ENCODE results near the gene SLC2A9. TPM values are rescaled to one million over a fixed set of nuclear protein-coding genes. Genes with fewer than 3 reads are reported as not detected.

Gene SLC2A9
- total RNA-seq, 1 donor from 2014 or later: 0.72 TPM

GRCh38 chr4:10046471-10046870 is 25.2 kb upstream of the SLC2A9 start:
- no peak for DNase-seq (ENCODE audit: low read depth)

- DNase-seq (ENCODE audit: low read depth): no peak
Observed at GRCh38 chr4:10045481-10045880, 24.2 kb upstream of the SLC2A9 start.

GRCh38 chr4:10041036-10041435 is 19.7 kb upstream of the SLC2A9 start:
- DNase-seq (ENCODE audit: low read depth): no peak

DNA sequence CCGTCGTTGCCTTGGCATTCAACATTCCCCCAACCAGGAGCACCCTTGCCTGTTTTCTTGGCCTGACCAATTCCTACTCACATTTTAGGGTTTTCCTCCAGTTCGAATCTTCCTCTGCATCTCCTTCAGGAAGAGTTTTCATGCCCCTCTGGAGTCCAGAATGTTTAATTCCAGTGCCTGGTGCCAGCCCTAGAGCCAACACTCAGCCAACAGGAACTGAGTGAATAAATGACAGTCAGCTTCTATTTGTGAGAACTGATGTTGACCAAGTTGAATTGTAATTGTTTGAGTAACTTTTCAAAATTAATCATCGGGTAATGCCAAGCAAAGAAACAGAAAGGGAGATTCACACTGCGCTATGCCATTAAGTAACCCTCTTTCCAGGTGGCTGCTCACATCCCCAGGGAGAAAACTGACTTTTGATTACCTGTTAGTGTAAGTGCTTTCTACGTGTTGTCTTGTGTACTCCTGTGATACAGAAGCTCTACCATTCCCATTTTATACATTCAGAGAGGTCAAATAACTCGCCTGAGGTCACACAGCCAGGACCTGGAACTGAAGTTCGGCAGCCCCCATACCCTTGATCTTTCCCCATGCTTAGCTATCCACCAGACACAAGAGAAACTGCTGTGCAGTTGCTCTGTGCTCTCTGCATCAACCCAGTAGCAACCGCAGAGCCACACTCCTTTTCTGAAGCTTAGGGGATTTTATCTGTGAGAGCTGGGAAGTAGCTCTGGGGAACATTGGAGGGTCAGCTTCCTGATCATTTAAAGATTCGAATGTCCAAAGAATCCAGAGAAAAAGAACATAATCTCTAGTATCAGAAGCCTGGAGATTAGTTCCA is 19.0 kb upstream of the SLC2A9 start:
- DNase-seq (ENCODE audit: low read depth): no peak

GRCh38 chr4:10036807-10037342 is 15.6 kb upstream of the SLC2A9 start:
- no peak for DNase-seq (ENCODE audit: low read depth)

- no peak for DNase-seq (ENCODE audit: low read depth)
Observed at GRCh38 chr4:10035130-10035529, 13.8 kb upstream of the SLC2A9 start.

DNA sequence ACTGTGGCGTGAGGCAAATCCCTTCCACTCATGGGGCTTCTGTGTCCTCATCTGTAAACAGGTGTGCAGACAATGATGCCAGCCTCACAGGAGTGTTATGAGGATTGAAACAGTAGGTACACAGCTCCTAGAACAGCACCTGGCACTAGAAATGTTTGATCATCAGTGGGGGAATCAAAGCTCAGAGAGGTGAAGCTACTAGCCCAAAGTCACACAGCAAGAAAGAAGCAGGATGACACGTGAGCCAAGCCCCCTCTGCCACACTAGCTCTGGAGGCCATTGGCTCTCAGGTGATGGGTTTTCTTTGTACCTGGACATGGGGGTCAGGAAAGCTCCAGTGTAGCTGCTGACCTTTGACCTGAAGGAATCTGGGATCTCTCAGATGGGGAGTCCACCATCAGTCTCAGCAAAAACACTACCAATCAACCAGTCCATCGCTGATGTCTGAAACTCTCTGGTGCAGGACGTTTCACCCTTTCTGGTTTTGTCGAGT is 13.4 kb upstream of the SLC2A9 start:
- DNase-seq (ENCODE audit: low read depth): no peak

DNA sequence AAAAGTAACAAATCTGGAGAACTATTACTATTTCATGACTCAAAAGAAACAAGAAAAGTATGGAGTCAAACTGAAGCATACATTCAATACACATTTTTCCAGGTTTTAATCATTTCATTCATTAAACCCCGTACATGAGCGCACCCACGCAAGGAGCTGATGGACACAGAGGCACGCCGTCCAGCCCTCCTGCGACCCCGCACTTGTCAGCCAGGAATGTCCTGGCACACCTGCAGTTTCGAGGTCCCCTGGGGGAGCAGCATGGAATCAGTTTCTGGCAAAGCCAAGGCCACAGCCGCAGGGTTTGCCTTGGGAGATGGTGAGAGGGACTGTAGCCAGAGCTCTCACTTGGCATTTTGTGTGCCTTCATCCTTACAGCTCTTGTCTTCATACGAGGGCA is 12.8 kb upstream of the SLC2A9 start:
- no peak for DNase-seq (ENCODE audit: low read depth)

DNA sequence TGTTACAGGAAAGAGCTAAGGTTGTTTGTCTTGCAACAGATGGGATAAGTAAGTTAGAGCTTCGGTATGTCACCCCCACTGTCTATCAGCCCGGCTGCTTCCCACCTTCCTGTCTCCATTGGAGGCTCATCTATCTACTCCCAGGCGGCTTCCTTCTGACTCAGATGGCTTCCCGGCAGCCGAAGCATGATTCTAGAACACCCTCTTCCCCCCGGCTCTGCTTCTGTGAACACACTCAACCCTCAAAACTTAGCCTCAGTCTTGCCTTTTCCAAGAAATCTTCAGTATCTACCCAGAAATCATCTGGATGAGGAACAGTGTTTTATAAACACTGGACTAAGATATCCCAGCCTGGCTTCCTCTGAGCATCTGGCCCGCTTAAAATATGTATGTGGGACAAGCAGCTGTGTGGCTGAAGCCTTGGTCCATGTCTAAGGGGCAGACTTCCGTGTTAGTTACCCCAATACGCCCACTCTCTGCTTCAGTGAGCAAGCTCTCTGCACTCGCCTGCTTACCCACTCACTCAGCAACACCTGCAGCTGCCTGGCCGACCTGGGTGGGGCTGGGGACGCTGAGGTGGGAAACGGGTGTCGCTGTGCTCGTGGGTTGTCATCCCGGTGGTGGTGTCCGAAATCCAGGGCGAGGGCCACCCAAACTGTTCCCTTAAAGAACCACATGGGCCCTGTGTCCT is 12.0 kb upstream of the SLC2A9 start:
- DNase-seq (ENCODE audit: low read depth): peak; percentile 37

DNA sequence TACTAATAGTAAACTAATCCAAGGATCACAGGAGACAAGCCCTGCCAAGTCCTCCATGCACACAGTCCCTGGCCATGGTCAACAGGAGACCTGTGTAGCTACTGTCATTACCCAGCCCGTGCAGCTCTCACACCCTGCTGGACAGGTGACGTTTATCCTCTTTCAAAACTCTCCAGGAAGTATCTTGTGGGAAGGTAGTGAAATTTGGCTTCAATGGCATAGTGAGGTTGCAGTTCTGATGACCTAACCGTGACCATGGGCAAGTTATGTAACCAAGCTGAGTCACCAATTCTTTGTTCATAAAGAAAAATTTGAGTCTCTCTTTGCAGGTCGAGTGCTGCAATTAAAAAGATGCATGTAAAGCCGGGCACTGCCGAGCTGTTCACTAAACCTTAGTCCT is 11.3 kb upstream of the SLC2A9 start:
- DNase-seq (ENCODE audit: low read depth): peak; percentile 26

GRCh38 chr4:10031668-10032590 is 10.6 kb upstream of the SLC2A9 start:
- DNase-seq (ENCODE audit: low read depth): no peak

DNA sequence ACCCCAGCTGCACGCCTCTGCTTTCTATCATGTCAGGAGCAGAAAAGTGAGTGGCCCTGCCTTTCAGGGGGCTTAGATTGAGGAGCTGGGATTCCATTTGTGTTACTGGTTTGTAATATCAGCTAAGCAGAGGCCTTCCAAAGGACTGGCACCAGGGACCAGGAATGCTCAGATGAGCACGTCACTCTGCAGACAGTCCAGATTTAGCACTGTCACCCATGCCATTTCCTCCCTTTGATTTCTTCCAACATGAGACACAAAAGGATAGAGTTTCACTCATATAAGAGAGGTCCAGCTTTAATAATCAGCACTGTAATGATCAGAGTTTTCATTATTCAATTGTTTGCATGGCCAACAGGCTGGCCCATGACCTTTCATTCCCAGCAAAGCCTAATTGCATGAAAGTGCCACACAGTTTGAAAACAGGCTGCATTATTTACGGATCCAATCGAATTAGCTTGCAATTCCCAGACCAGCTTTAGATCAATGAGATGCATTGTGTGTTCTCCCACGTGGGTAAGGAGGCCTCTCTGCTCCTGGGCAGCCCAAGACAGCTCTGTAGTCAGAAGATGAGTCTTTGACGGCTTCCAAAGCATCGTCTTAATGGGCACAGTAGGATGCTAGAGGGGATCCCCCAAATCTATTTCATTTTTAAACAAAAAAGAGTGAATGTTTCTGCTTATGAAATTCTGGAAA is 9.8 kb upstream of the SLC2A9 start:
- peak; percentile 25 for DNase-seq (ENCODE audit: low read depth)

DNA sequence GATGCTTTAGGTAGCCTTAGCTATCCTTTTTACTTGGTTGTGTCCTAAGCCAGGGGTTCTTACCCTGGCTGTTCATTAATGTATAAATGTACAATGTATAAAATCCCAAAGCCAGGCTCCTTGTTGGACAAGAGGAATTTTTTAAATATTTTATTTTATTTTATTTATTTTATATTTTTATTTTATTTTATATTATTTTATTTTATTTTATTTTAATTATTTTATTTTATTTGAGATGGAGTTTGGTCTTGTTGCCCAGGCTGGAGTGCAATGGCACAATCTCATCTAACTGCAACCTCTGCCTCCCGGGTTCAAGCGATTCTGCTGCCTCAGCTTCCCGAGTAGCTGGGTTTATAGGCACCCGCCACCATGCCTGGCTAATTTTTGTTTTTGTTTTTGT is 8.1 kb upstream of the SLC2A9 start:
- DNase-seq (ENCODE audit: low read depth): no peak

- peak; percentile 37 for DNase-seq (ENCODE audit: low read depth)
Observed at GRCh38 chr4:10028910-10029309, 7.6 kb upstream of the SLC2A9 start.

GRCh38 chr4:10026485-10026884 is 5.2 kb upstream of the SLC2A9 start:
- DNase-seq (ENCODE audit: low read depth): peak; percentile 30

DNA sequence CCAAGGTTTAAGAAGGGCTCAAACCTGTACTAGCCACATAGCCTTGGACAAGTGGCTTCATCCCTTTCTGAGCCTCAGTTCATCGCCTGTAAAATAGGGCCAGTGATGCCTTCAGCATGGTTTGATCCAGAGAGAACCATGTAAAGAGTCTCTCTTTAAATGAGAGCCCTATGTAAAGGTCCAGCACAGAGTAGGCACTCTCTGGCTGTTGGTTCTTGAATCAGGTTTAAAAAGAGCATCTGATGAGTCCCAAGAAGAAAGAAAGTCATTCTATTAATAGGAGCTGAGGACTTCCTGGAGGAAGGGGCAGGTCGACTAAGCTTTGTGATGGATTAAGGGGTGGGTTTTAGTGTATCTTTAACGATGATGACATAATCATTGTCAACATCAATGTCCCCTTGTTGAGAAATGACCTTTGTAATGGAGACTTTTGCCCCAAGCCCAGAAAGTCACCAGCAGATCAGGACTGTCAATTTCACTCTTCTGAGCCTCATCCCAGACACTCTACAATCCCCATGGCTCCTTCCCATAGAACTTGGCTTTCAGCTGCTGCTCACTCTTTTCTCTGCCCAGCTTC is 4.0 kb upstream of the SLC2A9 start:
- no peak for DNase-seq (ENCODE audit: low read depth)

DNA sequence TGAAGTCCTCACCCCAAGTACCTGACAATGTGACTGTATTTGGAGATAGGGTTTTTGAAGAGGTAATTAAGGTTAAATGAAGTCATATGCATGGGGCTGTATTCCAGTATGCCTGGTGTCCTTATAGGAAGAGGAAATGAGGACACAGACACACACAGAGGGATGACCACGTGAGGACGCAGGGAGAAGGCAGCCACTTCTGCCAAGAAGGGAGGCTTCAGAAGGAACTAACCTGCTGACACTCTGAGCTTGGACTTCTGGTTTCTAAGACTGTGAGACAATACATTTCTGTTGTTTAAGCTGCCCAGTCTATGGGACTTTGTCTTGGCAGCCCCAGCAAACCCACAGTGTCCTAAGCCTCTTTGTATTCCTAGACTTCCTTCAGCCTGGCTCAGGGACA is 3.0 kb upstream of the SLC2A9 start:
- DNase-seq (ENCODE audit: low read depth): no peak

DNA sequence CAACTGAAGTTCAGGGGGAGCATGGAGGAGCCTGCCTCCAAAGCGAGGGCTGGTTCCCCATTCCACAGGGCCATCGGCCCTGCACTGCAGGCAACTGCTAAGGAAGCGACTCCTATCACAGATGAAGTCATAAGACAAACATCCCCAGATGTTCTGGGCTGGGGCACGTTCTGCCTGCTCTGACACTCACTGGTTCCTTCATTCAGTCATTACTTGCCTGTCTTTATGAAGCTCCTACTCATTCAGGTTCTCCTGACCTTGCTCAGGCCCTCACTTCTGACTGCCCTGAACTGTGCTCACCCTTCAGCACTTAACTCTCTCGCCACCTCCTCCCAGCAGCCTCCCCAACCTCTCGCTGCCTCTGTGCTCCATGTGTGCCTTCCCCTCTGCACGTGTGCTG is 2.5 kb upstream of the SLC2A9 start:
- no peak for DNase-seq (ENCODE audit: low read depth)

DNA sequence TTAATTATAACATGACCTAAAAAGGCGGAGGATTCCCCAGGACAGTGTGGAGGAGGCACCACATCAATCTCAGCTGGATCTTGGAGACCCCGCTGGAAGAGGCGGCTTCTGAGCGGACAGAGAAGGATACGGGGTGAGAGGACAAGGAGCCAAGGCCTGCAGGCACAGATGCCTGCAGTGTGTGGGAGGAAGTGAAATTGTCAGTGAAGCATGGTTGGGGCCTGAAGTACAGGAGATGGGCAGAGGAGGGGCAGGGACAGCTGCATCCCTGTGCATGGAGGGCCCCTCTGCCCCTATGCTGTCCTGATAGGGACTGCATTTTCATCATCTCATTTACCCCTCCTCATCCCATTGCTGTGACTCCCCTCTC is 1.7 kb upstream of the SLC2A9 start:
- DNase-seq (ENCODE audit: low read depth): no peak

- DNase-seq (ENCODE audit: low read depth): no peak
Observed at GRCh38 chr4:10022346-10023049, 1.2 kb upstream of the SLC2A9 start.
